Fibroblast of lung (primary cell): ENCODE data around the gene VN1R4.

Source experiments
- CTCF ChIP-seq, 2 donors: IDR thresholded peaks in 1 of 2; conservative IDR thresholded peaks in 1 of 2; 1 replicate in 1 of 2; 2 replicates in 1 of 2; pipeline ENCODE4 v1.5.1; 2011 to 2012; ENCODE audit warnings: low read length in 2 of 2, control low read depth in 1 of 2, inconsistent platforms in 1 of 2, low read depth in 1 of 2, mild to moderate bottlenecking in 1 of 2
- EZH2 ChIP-seq: IDR thresholded peaks from 2 replicates; pipeline ENCODE4 v1.5.1; 2012; ENCODE audit warnings: low read length, control low read depth, mild to moderate bottlenecking; ENCODE audit errors: missing control alignments

- TF ChIP-seq EZH2 (no peak), CTCF (conservative IDR thresholded peaks at IDR 0.05 in 1 of 2, IDR thresholded peaks at IDR 0.05 in 1 of 2; ENCODE audit: low read depth in 1 of 2, low read length in 2 of 2) (no peak)
Measured at GRCh38 chr19:53311044-53311443, 43.5 kb upstream of the VN1R4 start.
